ENCODE results near the gene TMED3. TPM values are rescaled to one million over a fixed set of nuclear protein-coding genes. Genes with fewer than 3 reads are reported as not detected.

Gene TMED3
- total and polyA plus RNA-seq, 2 donors (not counting 3 experiments of a cell fraction or from before 2014, with no cell fraction given), result 105 to 322 TPM

- ChIA-PET CTCF (interaction anchor here (2.5 kb wide), 1 partner anchor 25 kb away, joined by 7 read pairs; no protein-coding TSS in a partner anchor), POLR2A (no interaction called here)
Measured at GRCh38 chr15:79314811-79315210, 3.9 kb downstream of the TMED3 start.

GRCh38 chr15:79315623-79316328, 4.9 kb downstream of the TMED3 start:
- Histone ChIP-seq H3K9me3 (replicated peaks; ENCODE audit: control insufficient read depth, insufficient read depth, low read length) (no peaks in the 10 kb centered on the region), H3K27me3 (ENCODE audit: control insufficient read depth in 2 of 2, insufficient read depth in 2 of 2, low read length in 2 of 2) (no peaks in the 10 kb centered on the region), H3K79me2 (ENCODE audit: control insufficient read depth, insufficient read depth, low read length) (peaks cover 68% of the 10 kb centered on the region), H3K4me3 (replicated peaks in 1 of 3; ENCODE audit: insufficient read depth in 1 of 3, low read depth in 1 of 3, low read length in 3 of 3) (no peak overlapping the region), H3K4me2 (ENCODE audit: insufficient read depth, low read length) (no peak overlapping the region), H2AFZ (ENCODE audit: low read depth, low read length) (no peak overlapping the region), H3K36me3 (ENCODE audit: control insufficient read depth in 2 of 2, extremely low read depth in 1 of 2, insufficient read depth in 2 of 2, low read length in 2 of 2) (peaks cover 21 to 46% of the 10 kb centered on the region in 2 experiments), H3K27ac (ENCODE audit: insufficient read depth, low read depth, low read length) (no peak overlapping the region), H3K4me1 (ENCODE audit: control insufficient read depth, extremely low read depth, insufficient read depth, low read length) (peaks cover 12% of the 10 kb centered on the region), H3K9ac (replicated peaks; ENCODE audit: extremely low read depth, insufficient read depth, low read length) (no peak overlapping the region), H3K9me1 (replicated peaks; ENCODE audit: control insufficient read depth, extremely low read depth, insufficient read depth, low read length) (no peaks in the 10 kb centered on the region), H4K20me1 (replicated peaks; ENCODE audit: control insufficient read depth, extremely low read depth, insufficient read depth, low read length) (no peaks in the 10 kb centered on the region)
- FAIRE-seq (no peak), DNase-seq (ENCODE audit: low read depth, low spot score) (no peak)
- ChIA-PET POLR2A (no interaction called here), CTCF (interaction anchor here (2.5 kb wide), 1 partner anchor 24 kb away, joined by 7 read pairs; no protein-coding TSS in a partner anchor)
- dilution Hi-C loops (cut with MboI; ENCODE audit: extremely low pct_ligation_motif_present, low sequenced_read_pairs), result no loop called here
- intact Hi-C loops (cut with micrococcal nuclease), result loop anchor here (10.0 kb wide), 1 partner anchor 61 kb away; no protein-coding TSS in a partner anchor
- no peak for TF ChIP-seq POLR2AphosphoS5 (IDR thresholded peaks at IDR 0.05; ENCODE audit: insufficient read depth, low read depth, low read length)
- TF ChIP-seq MYC (IDR thresholded peaks at IDR 0.05; ENCODE audit: low read depth, low read length), result no peak
- TF ChIP-seq CTCF (IDR thresholded peaks at IDR 0.05; ENCODE audit: extremely low read depth in 1 of 2, insufficient read depth in 1 of 2, low read depth in 1 of 2, low read length in 2 of 2), result no peak
- no peak for TF ChIP-seq EZH2 (IDR thresholded peaks at IDR 0.05; ENCODE audit: borderline replicate concordance, low read depth, low read length, severe bottlenecking)
- no peak for TF ChIP-seq MAX (IDR thresholded peaks at IDR 0.05; ENCODE audit: insufficient read depth, insufficient read length)
- no peak for TF ChIP-seq GATA2 (IDR thresholded peaks at IDR 0.05; ENCODE audit: insufficient read depth, insufficient read length, low read depth, low read length)
- TF ChIP-seq JUN (IDR thresholded peaks at IDR 0.05; ENCODE audit: borderline replicate concordance, insufficient read depth, insufficient read length, low read depth), result no peak
- TF ChIP-seq FOS (IDR thresholded peaks at IDR 0.05; ENCODE audit: borderline replicate concordance, insufficient read depth, low read length), result no peak
- TF ChIP-seq POLR2A (IDR thresholded peaks at IDR 0.05; ENCODE audit: low read depth, low read length), result no peak
- BruUV-seq (replicated peaks), result no TSS peak

More at GRCh38 chr15:79314811-79315210, 3.9 kb downstream of the TMED3 start:
- Histone ChIP-seq H3K79me2 (ENCODE audit: control insufficient read depth, insufficient read depth, low read length) (peaks cover 64% of the 10 kb centered on the region), H3K9ac (replicated peaks; ENCODE audit: extremely low read depth, insufficient read depth, low read length) (no peak overlapping the region), H3K9me1 (replicated peaks; ENCODE audit: control insufficient read depth, extremely low read depth, insufficient read depth, low read length) (no peaks in the 10 kb centered on the region), H3K9me3 (replicated peaks; ENCODE audit: control insufficient read depth, insufficient read depth, low read length) (no peaks in the 10 kb centered on the region), H3K27ac (ENCODE audit: insufficient read depth, low read depth, low read length) (no peak overlapping the region), H2AFZ (ENCODE audit: low read depth, low read length) (no peak overlapping the region), H3K27me3 (ENCODE audit: control insufficient read depth in 2 of 2, insufficient read depth in 2 of 2, low read length in 2 of 2) (peaks cover 0 to 5% of the 10 kb centered on the region in 2 experiments), H4K20me1 (replicated peaks; ENCODE audit: control insufficient read depth, extremely low read depth, insufficient read depth, low read length) (no peaks in the 10 kb centered on the region), H3K4me1 (ENCODE audit: control insufficient read depth, extremely low read depth, insufficient read depth, low read length) (peaks cover 16% of the 10 kb centered on the region), H3K36me3 (ENCODE audit: control insufficient read depth in 2 of 2, extremely low read depth in 1 of 2, insufficient read depth in 2 of 2, low read length in 2 of 2) (peaks cover 19 to 46% of the 10 kb centered on the region in 2 experiments), H3K4me3 (replicated peaks in 1 of 3; ENCODE audit: insufficient read depth in 1 of 3, low read depth in 1 of 3, low read length in 3 of 3) (no peak overlapping the region), H3K4me2 (ENCODE audit: insufficient read depth, low read length) (no peak overlapping the region)
- BruUV-seq (replicated peaks), result no TSS peak
- dilution Hi-C loops (cut with MboI; ENCODE audit: extremely low pct_ligation_motif_present, low sequenced_read_pairs) (no loop called here), intact Hi-C loops (cut with micrococcal nuclease) (loop anchor here (10.0 kb wide), 1 partner anchor 60 kb away; no protein-coding TSS in a partner anchor)
- DNase-seq (ENCODE audit: low read depth, low spot score) (no peak), FAIRE-seq (no peak)
- TF ChIP-seq MYC (IDR thresholded peaks at IDR 0.05; ENCODE audit: low read depth, low read length), result no peak
